ENCODE data around the gene ZC3H13.

ZC3H13 gene

GRCh38 chr13:45940061-45940460 lies 112.5 kb downstream of the ZC3H13 start:
- DNase-seq (ENCODE audit: low read depth in 2 of 2), result no peak

DNA sequence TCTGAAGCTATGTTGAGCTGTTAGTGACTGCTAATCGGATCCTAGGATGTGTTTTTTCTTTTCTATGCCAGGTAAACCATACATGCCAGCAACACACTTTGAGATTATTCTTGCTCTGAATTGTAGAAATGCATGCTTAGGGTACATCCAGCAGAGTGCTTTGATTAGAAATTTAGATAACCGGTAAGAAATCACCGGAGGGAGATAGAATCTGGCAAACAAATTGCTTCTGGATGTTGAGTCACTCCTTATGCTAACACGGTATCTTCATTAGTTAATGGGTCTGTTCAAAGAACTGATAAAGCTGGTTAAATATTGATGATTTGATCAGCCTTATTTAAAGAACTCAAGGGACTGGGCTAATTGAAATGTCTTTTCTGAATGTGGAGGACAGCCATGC lies 115.9 kb downstream of the ZC3H13 start:
- DNase-seq (ENCODE audit: low read depth in 2 of 2), result no peak

- no peak for DNase-seq (ENCODE audit: low read depth in 2 of 2)
Measured at GRCh38 chr13:45934283-45934682, 118.3 kb downstream of the ZC3H13 start.

DNA sequence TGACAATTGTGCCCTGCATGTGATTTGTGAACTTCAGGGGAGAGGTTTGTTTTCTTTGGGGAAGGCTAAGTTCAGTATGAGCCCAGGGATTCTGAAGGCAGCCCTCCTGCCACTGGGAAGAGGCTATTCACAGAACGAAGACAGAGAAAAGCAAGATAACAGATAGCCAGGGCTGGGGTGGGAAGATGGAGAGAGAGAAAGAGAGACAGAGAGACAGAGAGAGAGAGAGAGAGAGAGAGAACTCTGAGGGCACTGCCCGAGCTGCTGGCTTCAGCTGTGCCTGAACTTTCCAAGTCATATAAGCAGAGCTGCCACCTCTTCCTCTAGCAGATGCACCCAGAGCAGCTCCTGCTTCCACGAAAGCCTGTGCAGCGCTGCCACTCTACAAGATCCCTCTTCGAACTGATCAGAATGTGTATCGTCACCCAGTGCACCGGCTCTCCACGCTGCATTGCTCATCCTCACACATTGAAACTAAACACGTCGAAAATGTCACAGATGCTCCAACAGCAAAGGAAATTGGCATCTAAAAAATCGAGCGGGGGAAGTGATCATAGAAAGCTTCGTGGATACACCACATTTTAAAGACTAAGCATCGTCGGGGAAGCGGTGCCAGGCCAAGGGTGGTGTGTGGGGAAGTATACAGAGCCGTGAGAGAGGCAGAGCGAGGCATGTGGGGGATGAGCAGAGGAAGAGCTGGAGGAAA lies 119.2 kb downstream of the ZC3H13 start:
- DNase-seq (ENCODE audit: low read depth in 2 of 2), result peak in 1 of 2 donors; percentile 3

DNA sequence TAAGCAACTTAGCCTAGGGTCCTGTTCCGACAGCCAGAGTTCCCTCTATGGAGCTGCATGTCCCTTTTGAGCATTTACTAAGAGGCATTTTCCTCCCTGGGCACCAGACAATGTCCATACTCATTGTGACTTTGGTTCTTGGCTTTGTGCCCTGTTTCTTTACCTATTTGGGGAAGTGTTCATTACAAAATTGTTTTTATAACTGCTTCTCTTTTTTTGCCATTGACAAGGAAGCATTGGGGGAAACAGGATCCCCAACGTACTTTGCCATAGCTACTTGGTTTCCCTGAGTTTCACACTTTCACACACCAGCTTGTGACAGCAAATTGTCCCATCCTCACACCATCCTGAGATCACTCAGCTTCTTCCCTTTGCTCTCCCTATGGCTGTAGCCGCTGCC lies 119.9 kb downstream of the ZC3H13 start:
- no peak for DNase-seq (ENCODE audit: low read depth in 2 of 2)

GRCh38 chr13:45932172-45932571 lies 120.4 kb downstream of the ZC3H13 start:
- DNase-seq (ENCODE audit: low read depth in 2 of 2), result no peak

- no peak for DNase-seq (ENCODE audit: low read depth in 2 of 2)
Measured at GRCh38 chr13:45931211-45931610, 121.3 kb downstream of the ZC3H13 start.

DNA sequence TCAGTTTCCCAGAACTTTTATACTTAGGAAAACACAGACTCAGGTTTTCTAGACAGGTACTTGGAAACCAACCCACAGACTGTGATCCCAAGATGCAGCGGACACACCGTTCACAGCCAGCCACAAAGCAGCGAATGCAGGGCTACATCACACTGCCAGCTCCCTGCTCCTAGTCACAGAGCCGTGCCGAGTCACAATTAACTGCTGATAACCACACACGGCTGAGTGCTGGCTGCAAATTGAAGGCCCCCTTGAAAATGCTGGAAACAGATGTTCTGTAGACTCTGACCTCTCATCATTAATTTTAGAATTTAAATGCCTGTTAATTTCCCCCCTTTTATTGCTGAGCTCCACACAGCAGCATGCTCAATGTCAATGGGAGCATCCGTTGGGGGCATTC lies 122.4 kb downstream of the ZC3H13 start:
- DNase-seq (ENCODE audit: low read depth in 2 of 2), result no peak

DNA sequence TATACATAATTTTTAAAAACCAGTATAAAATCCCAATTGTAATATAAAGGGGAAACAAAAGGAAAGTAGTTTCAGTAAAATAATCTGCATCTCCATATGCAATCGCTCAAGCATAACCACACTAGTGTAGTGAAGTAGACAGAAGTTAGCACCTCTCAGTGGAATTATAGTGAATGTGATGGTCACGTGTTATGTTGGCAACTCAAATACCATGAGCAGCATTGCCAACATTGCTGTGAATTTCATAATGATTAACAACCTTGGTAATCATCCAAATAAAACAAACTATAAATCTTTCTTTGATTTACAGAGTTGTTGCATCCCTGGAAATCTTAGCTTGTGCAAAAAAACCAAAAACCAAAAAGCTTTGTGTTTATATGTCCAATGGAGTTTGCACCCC lies 123.7 kb downstream of the ZC3H13 start:
- no peak for DNase-seq (ENCODE audit: low read depth in 2 of 2)

DNA sequence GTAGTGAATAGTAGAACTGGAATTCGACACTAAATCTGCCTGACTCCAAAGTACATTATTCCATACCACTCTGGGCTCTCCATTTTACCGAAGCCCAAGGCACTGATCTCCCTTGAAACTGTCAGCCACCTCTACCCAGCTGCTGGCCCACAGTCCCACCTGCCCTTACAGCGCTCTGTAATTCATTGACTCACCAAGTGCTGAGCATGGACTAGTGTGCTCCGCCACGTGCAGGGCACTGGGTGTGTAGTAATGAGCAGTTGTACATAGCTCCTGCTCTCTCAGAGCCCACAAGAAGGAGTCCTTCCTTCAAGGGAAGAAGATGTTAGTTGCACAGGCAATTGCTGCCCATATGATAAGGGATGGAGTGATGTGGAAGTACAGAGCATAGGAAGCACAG lies 124.4 kb downstream of the ZC3H13 start:
- no peak for DNase-seq (ENCODE audit: low read depth in 2 of 2)

GRCh38 chr13:45926741-45927140 lies 125.8 kb downstream of the ZC3H13 start:
- no peak for DNase-seq (ENCODE audit: low read depth in 2 of 2)

DNA sequence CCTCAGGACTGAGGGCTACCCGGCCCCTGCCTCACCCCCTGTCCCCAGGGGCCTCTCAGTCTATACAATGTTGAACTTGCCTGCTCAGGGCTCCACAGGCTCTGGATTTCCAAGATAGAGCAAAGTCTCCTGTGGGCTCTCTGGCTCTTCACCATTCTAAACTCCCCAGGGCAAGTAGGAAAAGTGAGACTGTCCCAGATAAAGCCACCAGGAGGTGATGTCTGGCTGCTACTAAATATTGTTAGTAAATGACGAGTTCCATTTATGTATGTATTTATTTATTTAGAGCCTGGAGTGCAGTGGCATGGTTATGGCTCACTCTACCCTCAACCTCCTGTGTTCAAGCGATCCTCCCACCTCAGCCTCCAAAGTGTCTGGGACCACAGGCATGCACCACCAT lies 127.4 kb downstream of the ZC3H13 start:
- no peak for DNase-seq (ENCODE audit: low read depth in 2 of 2)

- no peak for DNase-seq (ENCODE audit: low read depth in 2 of 2)
Measured at GRCh38 chr13:45921162-45921736, 131.3 kb downstream of the ZC3H13 start.

- no peak for DNase-seq (ENCODE audit: low read depth in 2 of 2)
Measured at GRCh38 chr13:45918597-45918996, 133.9 kb downstream of the ZC3H13 start.

GRCh38 chr13:45917019-45917418 lies 135.5 kb downstream of the ZC3H13 start:
- no peak for DNase-seq (ENCODE audit: low read depth in 2 of 2)

- DNase-seq (ENCODE audit: low read depth in 2 of 2), result no peak
Measured at GRCh38 chr13:45915686-45916439, 136.7 kb downstream of the ZC3H13 start.

DNA sequence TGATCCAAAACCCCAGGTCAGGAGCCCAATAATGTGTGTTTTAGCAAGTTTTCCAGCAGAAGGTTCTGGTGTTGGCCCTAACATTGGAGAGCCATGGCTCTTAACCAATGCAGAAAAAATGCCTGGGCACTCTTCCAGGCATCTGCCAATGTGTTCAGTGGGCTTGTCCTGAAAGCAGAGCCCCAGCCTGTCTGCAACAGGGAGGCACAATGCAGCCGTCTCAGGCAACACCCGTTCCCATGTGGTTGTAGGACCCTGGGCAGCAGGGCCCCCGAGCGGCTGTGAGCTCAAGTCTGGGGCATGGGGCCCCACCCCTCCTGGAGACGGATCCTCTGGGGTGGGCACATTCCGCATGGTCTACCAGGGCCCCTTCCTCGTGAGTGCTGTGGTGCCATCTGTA lies 142.9 kb downstream of the ZC3H13 start:
- no peak for DNase-seq (ENCODE audit: low read depth in 2 of 2)

- DNase-seq (ENCODE audit: low read depth in 2 of 2), result no peak
Measured at GRCh38 chr13:45909089-45909488, 143.5 kb downstream of the ZC3H13 start.

GRCh38 chr13:45907503-45907902 lies 145.0 kb downstream of the ZC3H13 start:
- no peak for DNase-seq (ENCODE audit: low read depth in 2 of 2)

Data from stimulated activated CD8-positive, alpha-beta memory T cell treated with anti-CD3 and anti-CD28 coated beads, Interleukin-15, amount 100 ng/mL, for 48 hours (primary cell).